Omental fat pad (tissue), 4 donors: ENCODE results near the gene WDR27. TPM values are rescaled to one million over a fixed set of nuclear protein-coding genes. Genes with fewer than 3 reads are reported as not detected.

Experiments
- ATAC-seq: fragments of 150-250 bp; one replicate; pipeline ENCODE4 v1.9.1; 2016; ENCODE audit warnings: mild to moderate bottlenecking, moderate library complexity; ENCODE audit not compliant: low FRiP score
- DNase-seq: peaks from one replicate; pipeline ENCODE4 v3.0.0-alpha.2; 2019; ENCODE audit warnings: low spot score
- CTCF ChIP-seq, 3 donors: fragments of 450-650 bp; IDR thresholded peaks; one replicate each; pipeline ENCODE4 v1.5.1; 2016 to 2017; ENCODE audit warnings: antibody characterized with exemption in 3 of 3, mild to moderate bottlenecking in 3 of 3, moderate library complexity in 2 of 3
- total RNA-seq, 4 donors: library from RNA; depleted of rRNA; stranded (reverse); fragments of >200 nt; gene quantifications; one replicate each; pipeline ENCODE4 v1.1.0, GENCODE V29; 2016

The WDR27 gene
- total RNA-seq, 4 donors from 2014 or later: 18.9 to 35.9 (median 21.7) TPM

- ATAC-seq (no peak), DNase-seq (no peak)
- no peak for TF ChIP-seq CTCF (IDR thresholded peaks at IDR 0.05)
These were observed 133.3 kb downstream of the WDR27 start for GRCh38 chr6:169568314-169569087.

- no peak for TF ChIP-seq CTCF (IDR thresholded peaks at IDR 0.05)
- DNase-seq (no peak), ATAC-seq (no peak)
These were observed 134.0 kb downstream of the WDR27 start for GRCh38 chr6:169567819-169568218.

- no peak for DNase-seq
- no peak for ATAC-seq
- no peak for TF ChIP-seq CTCF (IDR thresholded peaks at IDR 0.05)
These were observed 134.7 kb downstream of the WDR27 start for GRCh38 chr6:169566961-169567750.

GRCh38 chr6:169566319-169566718, 135.5 kb downstream of the WDR27 start:
- no peak for TF ChIP-seq CTCF (IDR thresholded peaks at IDR 0.05)
- ATAC-seq (no peak), DNase-seq (no peak)

- DNase-seq: no peak
- ATAC-seq: no peak
- TF ChIP-seq CTCF (IDR thresholded peaks at IDR 0.05): no peak
These were observed 137.2 kb downstream of the WDR27 start for GRCh38 chr6:169564453-169565240.

- DNase-seq: no peak
- ATAC-seq: no peak
- no peak for TF ChIP-seq CTCF (IDR thresholded peaks at IDR 0.05)
These were observed 140.2 kb downstream of the WDR27 start for GRCh38 chr6:169561665-169562064.
